Activated T-helper 17 cell treated with anti-CD3 and anti-CD28 coated beads, Interleukin-2, amount 50 U/mL, for 72 hours (primary cell): ENCODE measurements around the gene ARHGAP11A. TPM values are rescaled to one million over a fixed set of nuclear protein-coding genes. Genes with fewer than 3 reads are reported as not detected.

Experiments
- ATAC-seq: fragments of 150-1000 bp; cut with Tn5 transposase; replicated peaks from 2 replicates; pipeline ENCODE4 v1.10.0; 2021; ENCODE audit warnings: mild to moderate bottlenecking, moderate library complexity
- H3K27ac Mint-ChIP-seq: one replicate; pipeline ENCODE4 v1.8.0; 2022; ENCODE audit warnings: mixed read lengths
- H3K27me3 Mint-ChIP-seq: one replicate; pipeline ENCODE4 v1.8.0; 2022; ENCODE audit warnings: mixed read lengths
- H3K36me3 Mint-ChIP-seq: one replicate; pipeline ENCODE4 v1.8.0; 2022; ENCODE audit warnings: low read depth, mild to moderate bottlenecking, mixed read lengths
- H3K4me1 Mint-ChIP-seq: one replicate; pipeline ENCODE4 v1.8.0; 2022; ENCODE audit warnings: mixed read lengths
- H3K4me3 Mint-ChIP-seq: one replicate; pipeline ENCODE4 v1.8.0; 2022; ENCODE audit warnings: mild to moderate bottlenecking, mixed read lengths
- H3K9me3 Mint-ChIP-seq: one replicate; pipeline ENCODE4 v1.8.0; 2022; ENCODE audit warnings: mixed read lengths
- total RNA-seq, 2 donors: library from RNA; stranded (reverse); gene quantifications; one replicate each; pipeline ENCODE4 v1.2.3, GENCODE V29; 2022

The ARHGAP11A gene
- total RNA-seq, 2 donors from 2014 or later = 106 to 114 TPM

GRCh38 chr15:32668942-32669341, 53.6 kb downstream of the ARHGAP11A start:
- ATAC-seq = no peak
- Mint-ChIP-seq H3K4me1 (no peaks in the 10 kb centered on the region), H3K9me3 (no peaks in the 10 kb centered on the region), H3K4me3 (no peak overlapping the region), H3K27me3 (no peaks in the 10 kb centered on the region), H3K36me3 (no peaks in the 10 kb centered on the region), H3K27ac (no peak overlapping the region)

- Mint-ChIP-seq H3K27me3 (no peaks in the 10 kb centered on the region), H3K4me1 (no peaks in the 10 kb centered on the region), H3K4me3 (no peak overlapping the region), H3K27ac (no peak overlapping the region), H3K36me3 (no peaks in the 10 kb centered on the region), H3K9me3 (no peaks in the 10 kb centered on the region)
- no peak for ATAC-seq
These were observed 54.8 kb downstream of the ARHGAP11A start for GRCh38 chr15:32669896-32670611.

GRCh38 chr15:32670623-32671022, 55.3 kb downstream of the ARHGAP11A start:
- H3K27ac Mint-ChIP-seq = no peak overlapping the region
- H3K27me3 Mint-ChIP-seq = no peaks in the 10 kb centered on the region
- H3K4me3 Mint-ChIP-seq = no peak overlapping the region
- H3K4me1 Mint-ChIP-seq = no peaks in the 10 kb centered on the region
- no peaks in the 10 kb centered on the region for H3K9me3 Mint-ChIP-seq
- no peaks in the 10 kb centered on the region for H3K36me3 Mint-ChIP-seq
- ATAC-seq = no peak

DNA sequence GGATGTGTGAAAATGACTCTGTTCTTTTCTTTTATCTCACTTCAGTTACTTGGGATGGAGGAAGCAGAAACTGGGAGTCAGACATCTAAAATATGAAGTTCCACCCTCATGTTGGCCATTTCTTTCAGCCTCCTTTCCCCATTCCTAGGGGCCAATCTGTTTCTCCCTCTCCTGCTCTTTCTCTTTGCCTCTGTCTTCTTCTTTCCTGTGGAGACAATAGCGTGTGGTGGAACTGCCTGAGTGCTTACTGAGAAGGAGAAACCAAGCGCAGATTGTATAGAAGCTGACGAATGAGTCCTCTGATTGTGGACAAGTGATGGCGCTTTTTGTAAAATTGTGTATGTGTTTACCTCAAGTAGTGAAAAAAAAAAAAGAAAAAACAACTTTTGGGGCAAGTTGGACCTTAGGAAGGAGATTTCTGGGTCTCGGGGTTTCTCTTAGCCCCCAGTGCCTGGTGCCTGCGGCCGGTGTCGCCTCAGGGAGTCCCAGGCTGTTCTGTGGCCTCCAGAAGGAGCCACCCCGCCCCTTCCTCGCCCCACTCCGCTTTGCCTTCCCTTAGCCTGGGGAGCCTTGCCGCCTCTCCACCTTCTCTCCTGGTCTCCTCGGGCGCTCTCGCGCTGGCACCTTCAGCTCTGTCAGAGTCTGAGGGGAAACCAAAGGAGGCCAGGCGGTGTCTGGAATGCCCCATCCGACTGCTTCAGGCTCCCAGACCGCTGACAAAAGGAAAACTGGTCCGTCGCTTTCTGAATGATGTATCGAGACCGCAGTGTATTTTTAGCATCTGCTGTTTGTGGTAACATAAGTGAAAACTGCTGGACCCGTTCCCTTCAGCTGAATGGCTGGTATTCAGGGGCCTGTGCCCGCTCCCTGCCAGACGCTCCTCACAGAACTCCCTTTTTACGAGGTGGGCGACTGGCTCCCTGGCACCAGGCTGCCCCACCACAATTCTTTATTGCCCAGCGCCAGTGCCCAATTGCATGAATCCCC, 56.3 kb downstream of the ARHGAP11A start:
- H3K9me3 Mint-ChIP-seq = no peaks in the 10 kb centered on the region
- no peaks in the 10 kb centered on the region for H3K4me1 Mint-ChIP-seq
- no peaks in the 10 kb centered on the region for H3K27me3 Mint-ChIP-seq
- no peaks in the 10 kb centered on the region for H3K36me3 Mint-ChIP-seq
- ATAC-seq = no peak
- H3K27ac Mint-ChIP-seq = no peak overlapping the region
- H3K4me3 Mint-ChIP-seq = no peak overlapping the region

DNA sequence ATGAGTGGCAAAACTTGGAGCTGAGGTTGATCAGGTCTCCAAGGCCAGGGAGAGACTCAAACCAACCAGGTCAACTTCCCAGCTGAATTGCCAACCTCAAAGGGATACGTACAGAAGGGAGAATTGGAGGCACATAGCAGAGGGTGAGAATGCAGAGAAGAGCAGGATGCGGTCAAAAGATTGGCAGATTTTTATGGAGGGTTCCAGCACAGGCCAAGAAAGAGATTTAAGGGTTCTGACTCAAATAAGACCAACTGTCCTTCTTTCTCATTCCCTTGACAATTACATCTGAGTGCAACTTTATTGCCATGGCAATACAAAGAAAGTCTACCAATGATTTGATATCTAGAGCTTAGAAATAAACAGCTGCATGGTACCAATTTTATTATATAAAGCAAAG, 59.4 kb downstream of the ARHGAP11A start:
- Mint-ChIP-seq H3K27ac (no peak overlapping the region), H3K36me3 (no peaks in the 10 kb centered on the region), H3K4me3 (no peak overlapping the region), H3K4me1 (no peaks in the 10 kb centered on the region), H3K27me3 (no peaks in the 10 kb centered on the region), H3K9me3 (no peaks in the 10 kb centered on the region)
- no peak for ATAC-seq

DNA sequence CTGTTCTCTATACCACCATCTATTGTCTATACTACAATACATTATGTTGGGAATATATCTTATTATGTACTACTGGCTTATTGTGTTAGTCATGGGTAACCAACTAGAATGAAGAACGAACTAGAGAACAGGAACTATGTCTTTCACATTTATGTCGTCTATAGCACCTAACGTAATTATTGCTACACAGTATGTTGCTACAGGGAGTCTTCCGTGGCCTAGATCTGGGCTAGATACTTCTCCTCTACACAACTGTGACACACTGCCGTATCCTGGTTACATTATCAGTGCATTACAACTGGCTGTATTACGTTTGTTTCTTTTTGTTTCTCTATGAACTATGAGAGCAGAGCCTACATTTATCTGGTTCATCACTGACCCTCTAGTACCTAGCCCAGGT, 60.2 kb downstream of the ARHGAP11A start:
- Mint-ChIP-seq H3K27ac (no peak overlapping the region), H3K36me3 (no peaks in the 10 kb centered on the region), H3K9me3 (no peaks in the 10 kb centered on the region), H3K27me3 (no peaks in the 10 kb centered on the region), H3K4me1 (no peaks in the 10 kb centered on the region), H3K4me3 (no peak overlapping the region)
- ATAC-seq = no peak

- no peaks in the 10 kb centered on the region for H3K9me3 Mint-ChIP-seq
- H3K4me1 Mint-ChIP-seq = no peaks in the 10 kb centered on the region
- H3K36me3 Mint-ChIP-seq = no peaks in the 10 kb centered on the region
- no peak overlapping the region for H3K4me3 Mint-ChIP-seq
- H3K27ac Mint-ChIP-seq = no peak overlapping the region
- ATAC-seq = no peak
- H3K27me3 Mint-ChIP-seq = no peaks in the 10 kb centered on the region
These were observed 60.9 kb downstream of the ARHGAP11A start for GRCh38 chr15:32676169-32676568.

GRCh38 chr15:32677238-32677750, 62.0 kb downstream of the ARHGAP11A start:
- H3K36me3 Mint-ChIP-seq = no peaks in the 10 kb centered on the region
- H3K9me3 Mint-ChIP-seq = no peaks in the 10 kb centered on the region
- H3K27ac Mint-ChIP-seq = no peak overlapping the region
- no peak for ATAC-seq
- no peaks in the 10 kb centered on the region for H3K4me1 Mint-ChIP-seq
- H3K27me3 Mint-ChIP-seq = no peaks in the 10 kb centered on the region
- no peak overlapping the region for H3K4me3 Mint-ChIP-seq

GRCh38 chr15:32679298-32679690, 64.0 kb downstream of the ARHGAP11A start:
- no peaks in the 10 kb centered on the region for H3K9me3 Mint-ChIP-seq
- H3K36me3 Mint-ChIP-seq = no peaks in the 10 kb centered on the region
- no peak for ATAC-seq
- no peaks in the 10 kb centered on the region for H3K4me1 Mint-ChIP-seq
- no peak overlapping the region for H3K27ac Mint-ChIP-seq
- no peaks in the 10 kb centered on the region for H3K27me3 Mint-ChIP-seq
- no peak overlapping the region for H3K4me3 Mint-ChIP-seq

GRCh38 chr15:32682569-32682968, 67.3 kb downstream of the ARHGAP11A start:
- no peak for ATAC-seq
- H3K27me3 Mint-ChIP-seq = no peaks in the 10 kb centered on the region
- no peak overlapping the region for H3K27ac Mint-ChIP-seq
- H3K36me3 Mint-ChIP-seq = no peaks in the 10 kb centered on the region
- no peaks in the 10 kb centered on the region for H3K4me1 Mint-ChIP-seq
- peaks cover 4% of the 10 kb centered on the region for H3K9me3 Mint-ChIP-seq
- H3K4me3 Mint-ChIP-seq = no peak overlapping the region

DNA sequence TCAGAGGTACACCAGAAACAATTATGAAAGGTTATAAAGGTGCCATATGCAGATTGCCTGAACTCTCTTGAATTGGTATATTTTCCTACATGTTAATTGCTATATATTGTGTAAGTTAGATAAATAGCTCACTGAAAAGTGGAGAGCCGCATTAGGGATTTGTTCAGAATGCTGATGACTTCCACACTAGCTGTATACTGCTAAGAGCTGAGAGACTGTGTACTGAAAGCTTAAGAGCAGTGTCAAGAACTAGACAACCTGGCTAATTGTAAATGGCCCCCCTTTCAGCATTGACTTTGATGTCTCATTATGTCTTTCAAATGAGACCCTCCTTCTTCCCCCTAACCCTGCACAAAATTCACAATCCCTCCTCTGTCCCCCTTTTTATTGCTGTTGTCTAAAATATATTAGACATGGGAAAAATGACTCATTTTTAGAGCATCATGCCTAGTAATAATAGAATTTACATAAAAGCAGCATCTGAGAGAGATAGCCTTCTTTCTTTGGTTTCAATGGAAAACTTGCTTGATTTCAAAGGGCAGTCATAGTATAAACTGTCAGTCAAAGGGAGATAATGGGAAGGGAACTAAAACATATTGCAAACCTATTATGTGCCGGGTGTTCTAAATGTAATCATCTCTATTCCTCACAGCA, 67.8 kb downstream of the ARHGAP11A start:
- Mint-ChIP-seq H3K4me1 (no peaks in the 10 kb centered on the region), H3K27me3 (no peaks in the 10 kb centered on the region), H3K9me3 (peaks cover 4% of the 10 kb centered on the region), H3K27ac (no peak overlapping the region), H3K36me3 (no peaks in the 10 kb centered on the region), H3K4me3 (no peak overlapping the region)
- ATAC-seq = no peak

GRCh38 chr15:32683906-32684584, 68.7 kb downstream of the ARHGAP11A start:
- peak; percentile 79 for ATAC-seq
- Mint-ChIP-seq H3K36me3 (no peaks in the 10 kb centered on the region), H3K4me3 (no peak overlapping the region), H3K4me1 (no peaks in the 10 kb centered on the region), H3K27ac (no peak overlapping the region), H3K9me3 (peaks cover 4% of the 10 kb centered on the region), H3K27me3 (no peaks in the 10 kb centered on the region)

DNA sequence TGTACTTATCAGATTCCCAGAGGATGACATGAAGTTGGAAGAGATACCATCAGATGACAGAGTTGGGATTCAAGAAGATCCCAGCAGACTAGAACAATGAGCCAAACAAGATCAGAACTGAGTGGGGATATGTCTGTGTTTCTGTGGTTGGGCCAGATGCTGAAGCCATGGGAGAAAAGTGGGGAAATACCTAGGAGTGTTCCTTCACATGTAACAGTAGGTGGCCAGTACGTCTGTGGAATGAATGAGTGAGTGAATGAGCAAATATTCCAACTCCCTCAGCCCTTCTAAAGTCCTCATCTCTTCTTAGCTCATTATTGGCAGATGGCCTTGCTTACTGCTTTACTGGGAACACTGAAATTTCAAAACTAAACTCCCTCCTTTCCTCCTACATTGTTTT, 70.3 kb downstream of the ARHGAP11A start:
- H3K4me3 Mint-ChIP-seq = no peak overlapping the region
- no peaks in the 10 kb centered on the region for H3K4me1 Mint-ChIP-seq
- no peak overlapping the region for H3K27ac Mint-ChIP-seq
- no peaks in the 10 kb centered on the region for H3K36me3 Mint-ChIP-seq
- H3K27me3 Mint-ChIP-seq = no peaks in the 10 kb centered on the region
- peaks cover 4% of the 10 kb centered on the region for H3K9me3 Mint-ChIP-seq
- no peak for ATAC-seq

DNA sequence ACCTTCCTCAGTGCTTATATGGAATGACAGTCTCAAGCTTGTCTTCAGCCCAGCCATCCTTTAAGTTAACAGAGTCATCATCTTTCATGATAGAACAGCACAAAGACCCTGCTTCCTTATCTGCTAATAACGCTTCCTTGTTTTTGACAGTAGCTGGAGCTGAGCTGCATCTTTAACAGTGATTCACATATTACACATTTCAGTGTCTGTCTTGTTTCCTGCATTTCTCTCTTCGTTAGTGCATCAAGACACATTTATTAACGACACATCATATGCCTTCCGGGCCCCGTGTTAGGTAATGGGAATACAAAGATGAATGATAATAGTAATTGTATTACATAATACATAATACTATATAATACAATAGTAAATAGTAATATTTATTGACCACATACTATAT, 72.3 kb downstream of the ARHGAP11A start:
- Mint-ChIP-seq H3K4me3 (no peak overlapping the region), H3K27me3 (no peaks in the 10 kb centered on the region)
- ATAC-seq = no peak

More for the DNA sequence above, 72.3 kb downstream of the ARHGAP11A start:
- Mint-ChIP-seq H3K27ac (no peak overlapping the region), H3K9me3 (peaks cover 4% of the 10 kb centered on the region), H3K36me3 (no peaks in the 10 kb centered on the region), H3K4me1 (no peaks in the 10 kb centered on the region)
